ENCODE results near the gene HAS3.

DNA sequence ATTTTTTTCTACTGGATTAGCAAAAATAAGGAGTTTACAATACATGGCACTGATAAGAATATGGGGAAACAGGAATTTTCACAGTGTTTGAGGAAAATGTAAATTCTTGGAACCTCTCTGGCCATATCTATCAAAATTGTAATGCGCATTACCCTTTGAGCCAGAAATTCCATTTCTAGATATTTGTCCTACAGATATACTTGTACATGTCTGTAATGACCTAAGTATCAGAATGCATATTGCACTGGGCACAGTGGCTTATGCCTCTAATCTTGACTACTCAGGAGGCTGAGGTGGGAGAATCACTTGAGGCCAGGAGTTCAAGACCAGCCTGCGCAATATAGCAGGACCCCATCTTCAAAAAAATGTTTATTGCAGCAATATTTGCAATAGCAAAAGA is 25.8 kb upstream of the HAS3 start:
- TF ChIP-seq, protein P1, sequence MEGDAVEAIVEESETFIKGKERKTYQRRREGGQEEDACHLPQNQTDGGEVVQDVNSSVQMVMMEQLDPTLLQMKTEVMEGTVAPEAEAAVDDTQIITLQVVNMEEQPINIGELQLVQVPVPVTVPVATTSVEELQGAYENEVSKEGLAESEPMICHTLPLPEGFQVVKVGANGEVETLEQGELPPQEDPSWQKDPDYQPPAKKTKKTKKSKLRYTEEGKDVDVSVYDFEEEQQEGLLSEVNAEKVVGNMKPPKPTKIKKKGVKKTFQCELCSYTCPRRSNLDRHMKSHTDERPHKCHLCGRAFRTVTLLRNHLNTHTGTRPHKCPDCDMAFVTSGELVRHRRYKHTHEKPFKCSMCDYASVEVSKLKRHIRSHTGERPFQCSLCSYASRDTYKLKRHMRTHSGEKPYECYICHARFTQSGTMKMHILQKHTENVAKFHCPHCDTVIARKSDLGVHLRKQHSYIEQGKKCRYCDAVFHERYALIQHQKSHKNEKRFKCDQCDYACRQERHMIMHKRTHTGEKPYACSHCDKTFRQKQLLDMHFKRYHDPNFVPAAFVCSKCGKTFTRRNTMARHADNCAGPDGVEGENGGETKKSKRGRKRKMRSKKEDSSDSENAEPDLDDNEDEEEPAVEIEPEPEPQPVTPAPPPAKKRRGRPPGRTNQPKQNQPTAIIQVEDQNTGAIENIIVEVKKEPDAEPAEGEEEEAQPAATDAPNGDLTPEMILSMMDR (optimal IDR thresholded peaks at IDR 0.05 in 1 of 3, IDR thresholded peaks at IDR 0.05 in 1 of 3, conservative IDR thresholded peaks at IDR 0.05 in 1 of 3; ENCODE audit: extremely low read depth in 1 of 3, insufficient read depth in 2 of 3, low read length in 3 of 3), result no peak
- no peak for TF ChIP-seq EZH2 (IDR thresholded peaks at IDR 0.05; ENCODE audit: low read length)
